Esophagus (tissue), 2 donors: ENCODE measurements around the gene DTD2. TPM values are rescaled to one million over a fixed set of nuclear protein-coding genes. Genes with fewer than 3 reads are reported as not detected.
A peak's percentile ranks its signal among the peaks of the same experiment; 100 is the strongest.

ENCODE experiments used
- H3K27ac ChIP-seq, 2 donors: one replicate each; pipeline ENCODE4 v1.5.1; 2013; ENCODE audit warnings: low read depth in 2 of 2, mild to moderate bottlenecking in 2 of 2, inconsistent platforms in 1 of 2, low read length in 1 of 2, moderate library complexity in 1 of 2
- H3K27me3 ChIP-seq, 2 donors: one replicate each; pipeline ENCODE4 v1.6.1; 2013; ENCODE audit warnings: low read length in 2 of 2, control low read depth in 1 of 2, mild to moderate bottlenecking in 1 of 2; ENCODE audit not compliant: insufficient read depth in 2 of 2, control insufficient read depth in 1 of 2
- H3K36me3 ChIP-seq, 2 donors: one replicate each; pipeline ENCODE4 v1.6.1; 2013; ENCODE audit warnings: low read length in 1 of 2; ENCODE audit not compliant: control insufficient read depth in 2 of 2, insufficient read depth in 2 of 2
- H3K4me1 ChIP-seq, 2 donors: one replicate each; pipeline ENCODE4 v1.6.1; 2013; ENCODE audit warnings: low read length in 1 of 2; ENCODE audit not compliant: control insufficient read depth in 2 of 2, insufficient read depth in 2 of 2
- H3K4me3 ChIP-seq, 2 donors: one replicate each; pipeline ENCODE4 v1.5.1; 2013; ENCODE audit warnings: low read length in 2 of 2, mild to moderate bottlenecking in 2 of 2, low read depth in 1 of 2, moderate library complexity in 1 of 2
- H3K9me3 ChIP-seq, 2 donors: one replicate each; pipeline ENCODE4 v1.6.1; 2013; ENCODE audit warnings: mild to moderate bottlenecking in 2 of 2, low read depth in 1 of 2, low read length in 1 of 2, moderate library complexity in 1 of 2; ENCODE audit not compliant: control insufficient read depth in 2 of 2, insufficient read depth in 1 of 2
- WGBS, 2 donors: extraction: QIAGEN DNeasy Blood & Tissue Kit; methylation state at CpG; one replicate each; pipeline ENCODE4 v1.1.7; 2013; 5-methylcytosine and 5-hydroxymethylcytosine counted together
- polyA plus RNA-seq, 2 donors: library from polyadenylated mRNA; stranded (reverse); fragments of 200-250 nt; gene quantifications; one replicate each; pipeline ENCODE4 v1.2.3, GENCODE V29; 2013
- donor health status: healthy with polysubstance abuse.
- donor health status: Bipolar disorder and iron deficiency.

The DTD2 gene
- polyA plus RNA-seq = 10 to 100 TPM in 1 of 2 donors, 1 to 10 TPM in 1; 9.0 to 12.2 TPM

DNA sequence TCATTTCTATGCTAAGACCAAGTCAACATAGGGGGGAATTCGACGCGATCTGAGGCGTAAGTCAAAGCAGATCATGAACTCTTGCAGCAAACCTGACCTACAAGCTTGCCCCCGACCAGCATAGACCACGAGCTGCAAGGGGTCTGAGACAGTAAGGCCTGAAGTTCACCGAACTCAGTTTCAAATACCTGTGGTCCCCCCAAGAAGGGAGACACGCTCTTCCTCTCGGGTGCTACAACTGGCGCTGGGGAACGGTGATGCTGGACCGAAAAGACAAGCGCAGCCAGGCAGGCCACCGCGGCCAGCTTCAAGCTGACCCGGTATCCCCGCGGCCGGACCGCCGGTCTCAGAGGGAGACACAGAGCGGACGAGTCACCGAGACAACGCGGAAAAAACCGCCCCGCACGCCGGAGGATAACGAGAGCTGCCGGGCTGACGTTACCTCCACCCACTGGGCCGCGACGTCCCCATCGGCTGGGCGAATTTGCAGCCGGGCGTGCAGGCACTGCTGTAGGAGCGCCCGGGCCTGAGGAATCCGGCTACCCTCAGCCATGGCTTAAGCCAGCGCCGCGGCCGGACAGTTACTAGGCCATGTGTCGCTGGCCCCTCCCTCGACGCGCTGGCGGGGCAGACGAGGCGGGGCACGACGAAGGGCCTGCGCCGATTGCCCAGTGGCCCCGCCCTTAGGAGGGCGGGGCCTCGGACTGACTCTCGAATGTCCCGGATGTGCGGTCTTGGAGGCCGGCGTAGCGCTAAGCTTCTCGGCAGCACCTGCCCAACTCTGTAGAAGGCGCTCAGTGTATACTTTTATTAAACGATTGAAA is at the start of gene DTD2:
Gene DTD2 (minus strand): TSS at position 666 of the 824 bp plus-strand sequence. CDS start 113 bp downstream, at position 553.
- Histone ChIP-seq H3K27ac (peak within 1 kb of the TSS; percentile 89 to 90), H3K4me1 (no peaks in the 10 kb centered on the region), H3K9me3 (no peaks in the 10 kb centered on the region), H3K27me3 (no peaks in the 10 kb centered on the region), H3K36me3 (no peaks in the 10 kb centered on the region), H3K4me3 (peak within 1 kb of the TSS; percentile 64 to 92)
- WGBS, 2 donors = 3% methylated on average over 68 to 70 of the region's 70 CpGs

DNA sequence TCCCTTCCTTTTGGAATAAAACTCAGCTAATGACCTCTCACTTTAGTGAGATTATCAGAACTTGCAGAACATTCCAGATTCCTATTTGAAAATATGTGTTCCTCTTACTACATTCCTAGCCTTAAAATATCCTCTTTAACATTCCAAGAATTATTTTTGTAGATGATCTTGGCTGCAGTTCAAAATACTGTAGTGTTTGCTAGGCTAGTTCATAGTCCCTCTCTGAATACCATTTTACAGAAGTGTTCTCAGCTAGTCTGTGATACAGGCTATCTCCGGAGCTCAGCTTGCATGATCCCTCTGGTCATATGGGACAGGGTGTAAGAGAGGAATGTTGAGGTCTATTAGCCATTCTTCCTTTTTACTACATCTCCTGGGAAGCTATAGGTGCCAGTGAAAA is 48.1 kb upstream of the DTD2 start:
- Histone ChIP-seq H3K36me3 (no peaks in the 10 kb centered on the region), H3K9me3 (no peaks in the 10 kb centered on the region), H3K4me3 (no peak overlapping the region), H3K4me1 (no peaks in the 10 kb centered on the region), H3K27ac (no peak overlapping the region), H3K27me3 (no peaks in the 10 kb centered on the region)
- 57 to 61% methylated on average over 1 of the region's 1 CpG for WGBS, 2 donors

DNA sequence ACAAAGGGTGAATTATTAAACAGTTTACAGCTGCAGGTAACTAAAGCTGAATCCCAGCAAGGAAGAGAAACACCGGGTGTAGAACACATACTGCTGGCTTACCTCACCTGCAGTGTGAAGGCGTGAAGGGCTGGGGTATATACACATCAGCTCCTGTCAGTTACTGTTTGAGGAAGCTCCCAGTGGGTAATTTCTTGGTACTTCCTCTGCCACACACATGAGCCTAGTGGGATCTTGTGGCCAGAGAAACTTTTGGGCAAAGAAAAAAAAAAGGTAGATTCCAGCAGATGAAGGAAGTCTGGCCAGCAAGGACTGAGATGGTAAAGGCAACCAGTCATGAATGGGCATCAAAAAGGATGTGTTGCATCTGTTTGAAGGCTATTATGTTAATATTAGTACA is 44.6 kb upstream of the DTD2 start:
- H3K4me1 ChIP-seq = no peaks in the 10 kb centered on the region

DNA sequence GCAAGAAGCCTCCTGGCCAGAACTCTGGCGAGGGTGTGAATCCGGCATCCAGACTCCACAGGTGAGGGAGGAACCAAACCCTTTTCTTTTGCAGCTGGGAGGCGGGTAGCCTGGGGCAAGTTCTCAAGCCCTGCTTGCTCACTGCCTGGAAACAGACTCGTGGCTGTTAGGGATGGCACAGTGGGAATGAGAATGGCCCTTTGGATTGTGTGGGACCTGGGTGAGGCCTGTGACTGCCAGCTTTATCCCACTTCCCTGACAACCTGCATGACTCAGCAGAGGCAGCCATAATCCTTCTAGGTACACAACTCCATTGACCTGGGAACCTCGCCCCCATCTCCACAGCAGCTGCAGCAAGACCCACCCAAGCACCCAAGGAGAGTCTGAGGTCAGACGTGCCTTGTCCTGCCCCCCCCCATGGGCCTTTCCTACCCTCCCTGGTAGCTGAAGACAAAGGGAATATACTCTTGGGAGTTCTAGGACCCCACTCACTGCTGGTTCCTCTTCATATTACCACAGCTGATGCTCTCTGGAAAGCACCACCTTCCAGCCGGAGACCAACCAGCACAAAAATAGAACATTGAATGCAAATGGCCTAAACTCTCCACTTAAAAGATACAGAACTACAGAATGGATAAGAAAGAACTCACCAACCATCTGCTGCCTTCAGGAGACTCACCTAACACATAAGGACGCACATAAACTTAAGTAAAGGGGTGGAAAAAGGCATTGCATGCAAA is 35.6 kb upstream of the DTD2 start:
- Histone ChIP-seq H3K4me3 (no peak overlapping the region), H3K36me3 (no peaks in the 10 kb centered on the region), H3K27ac (no peak overlapping the region), H3K27me3 (no peaks in the 10 kb centered on the region), H3K4me1 (peaks cover 0 to 2% of the 10 kb centered on the region in 2 donors), H3K9me3 (no peaks in the 10 kb centered on the region)
- 68 to 73% methylated on average over 8 of the region's 8 CpGs for WGBS, 2 donors

More for the DNA sequence above, 44.6 kb upstream of the DTD2 start:
- Histone ChIP-seq H3K9me3 (no peaks in the 10 kb centered on the region), H3K27ac (no peak overlapping the region), H3K4me3 (no peak overlapping the region), H3K36me3 (no peaks in the 10 kb centered on the region), H3K27me3 (no peaks in the 10 kb centered on the region)
- 73 to 86% methylated on average over 2 of the region's 2 CpGs for WGBS, 2 donors

DNA sequence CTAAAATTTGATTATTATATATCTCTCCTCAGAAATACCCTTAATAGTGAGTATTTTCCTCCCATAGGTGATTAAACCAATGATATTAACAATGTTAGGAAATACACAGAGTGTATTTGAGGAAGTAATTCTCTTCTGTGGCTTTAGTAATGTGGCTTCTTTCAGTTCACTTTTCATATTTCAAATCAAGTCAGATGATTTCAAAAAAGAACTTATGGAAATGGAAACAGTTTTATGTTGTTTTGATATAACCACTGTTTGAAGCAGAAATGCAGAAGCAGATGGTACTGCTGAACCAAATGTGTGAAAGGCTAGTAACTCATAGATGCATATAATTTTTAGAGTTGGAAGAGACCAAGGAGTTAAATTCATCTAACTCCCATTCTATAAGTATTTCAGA is 32.4 kb upstream of the DTD2 start:
- no peaks in the 10 kb centered on the region for H3K9me3 ChIP-seq
- H3K36me3 ChIP-seq = no peaks in the 10 kb centered on the region

DNA sequence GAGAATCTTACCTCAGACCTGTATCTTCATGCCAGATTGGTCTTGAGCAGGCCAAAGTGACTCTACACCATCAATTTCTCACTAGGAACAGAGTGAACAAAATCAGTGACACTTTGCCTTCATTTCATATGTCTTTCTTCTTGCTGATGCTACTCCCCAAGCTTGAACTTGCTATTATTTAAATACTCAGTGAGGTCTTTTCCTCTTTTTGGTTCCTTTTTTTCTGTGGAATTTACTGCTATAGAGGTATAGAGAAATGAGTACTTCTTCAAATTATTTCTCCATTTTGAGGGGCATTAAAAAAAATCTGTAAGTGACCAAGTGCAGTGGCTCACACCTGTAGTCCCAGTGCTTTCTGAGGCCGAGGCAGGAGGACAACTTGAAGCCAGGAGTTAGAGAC is 30.6 kb upstream of the DTD2 start, which contains the start of gene GPR33:
Gene GPR33 (minus strand): TSS at position 154 of the 400 bp plus-strand sequence. CDS start 4,074 bp downstream, outside the sequence.
- H3K27me3 ChIP-seq = no peaks in the 10 kb centered on the region
- WGBS, 2 donors = 79 to 86% methylated on average over 1 of the region's 1 CpG
- H3K4me3 ChIP-seq = no peak within 1 kb of the TSS
- H3K4me1 ChIP-seq = peaks cover 0 to under 1% of the 10 kb centered on the region in 2 donors
- no peaks in the 10 kb centered on the region for H3K9me3 ChIP-seq
- no peaks in the 10 kb centered on the region for H3K36me3 ChIP-seq
- no peak within 1 kb of the TSS for H3K27ac ChIP-seq

More for the DNA sequence above, 32.4 kb upstream of the DTD2 start:
- Histone ChIP-seq H3K4me3 (no peak overlapping the region), H3K27ac (no peak overlapping the region), H3K4me1 (peaks cover 0 to 2% of the 10 kb centered on the region in 2 donors), H3K27me3 (no peaks in the 10 kb centered on the region)

DNA sequence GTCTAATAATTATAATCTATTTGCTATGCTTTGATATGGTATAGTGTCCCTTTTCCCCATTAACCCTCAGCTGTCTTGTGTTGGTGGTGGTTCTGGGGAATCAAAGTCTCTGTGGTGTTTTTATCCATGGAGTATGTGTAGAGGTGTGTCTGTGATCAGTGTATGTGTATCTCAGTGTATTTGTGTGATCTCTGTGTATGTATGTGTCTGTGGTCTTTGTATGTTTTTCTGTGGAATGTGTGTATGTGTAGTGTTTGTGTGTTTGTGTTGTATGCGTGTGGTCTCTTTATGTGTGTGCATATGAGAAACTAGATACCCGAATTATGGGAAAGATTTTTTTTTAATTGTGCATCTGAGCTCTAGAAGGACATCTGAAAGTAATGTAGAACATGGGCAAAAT is 29.5 kb upstream of the DTD2 start:
- Histone ChIP-seq H3K4me1 (no peaks in the 10 kb centered on the region), H3K9me3 (no peaks in the 10 kb centered on the region), H3K36me3 (no peaks in the 10 kb centered on the region), H3K27me3 (no peaks in the 10 kb centered on the region), H3K4me3 (no peak overlapping the region), H3K27ac (no peak overlapping the region)
- WGBS, 2 donors = 84 to 95% methylated on average over 2 of the region's 2 CpGs

DNA sequence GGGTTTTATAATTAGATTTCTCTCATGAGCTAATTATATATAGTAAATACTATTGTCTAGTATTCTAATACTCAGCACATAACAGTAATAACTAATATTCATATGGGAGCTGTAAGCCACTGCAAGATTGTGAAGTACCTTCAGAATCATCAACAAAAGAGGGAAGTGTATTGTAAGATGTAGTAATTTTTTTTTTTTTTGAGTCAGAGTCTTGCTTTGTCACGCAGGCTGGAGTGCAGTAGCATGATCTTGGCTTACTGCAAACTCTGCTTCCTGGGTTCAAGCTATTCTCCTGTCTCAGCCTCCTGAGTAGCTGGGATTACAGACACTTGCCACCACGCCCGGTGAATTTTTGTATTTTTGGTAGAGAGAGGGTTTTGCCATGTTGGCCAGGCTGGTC is 27.4 kb upstream of the DTD2 start:
- 79 to 83% methylated on average over 3 of the region's 3 CpGs for WGBS, 2 donors
- H3K36me3 ChIP-seq = no peaks in the 10 kb centered on the region

DNA sequence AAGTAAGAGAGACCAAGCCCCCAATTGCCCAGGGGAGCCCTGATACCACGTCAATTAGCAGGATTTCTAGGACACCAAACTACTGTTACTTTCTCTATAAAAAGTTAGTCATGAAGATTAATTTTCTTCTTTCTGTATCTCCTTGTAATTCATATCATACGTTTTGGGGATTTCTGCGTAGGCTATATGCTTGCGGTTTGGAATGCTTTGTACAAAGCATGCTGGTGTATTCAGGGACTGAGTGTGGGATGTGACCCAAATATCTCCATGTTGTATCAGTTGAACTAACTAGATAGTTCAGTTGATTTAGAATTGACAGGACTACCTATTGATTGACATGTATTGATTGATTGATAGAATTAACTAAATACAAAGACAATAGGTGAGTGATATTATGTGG is 22.9 kb upstream of the DTD2 start:
- WGBS, 2 donors = 83 to 94% methylated on average over 4 of the region's 4 CpGs

More for the DNA sequence above, 27.4 kb upstream of the DTD2 start:
- no peaks in the 10 kb centered on the region for H3K9me3 ChIP-seq
- H3K4me1 ChIP-seq = no peaks in the 10 kb centered on the region
- no peak overlapping the region for H3K4me3 ChIP-seq
- H3K27ac ChIP-seq = no peak overlapping the region
- H3K27me3 ChIP-seq = no peaks in the 10 kb centered on the region

More for the DNA sequence above, 22.9 kb upstream of the DTD2 start:
- H3K4me3 ChIP-seq = no peak overlapping the region
- H3K27ac ChIP-seq = no peak overlapping the region
- H3K27me3 ChIP-seq = no peaks in the 10 kb centered on the region
- H3K36me3 ChIP-seq = no peaks in the 10 kb centered on the region
- no peaks in the 10 kb centered on the region for H3K9me3 ChIP-seq
- no peaks in the 10 kb centered on the region for H3K4me1 ChIP-seq
